Measurements from ENCODE around the gene PANK1.

DNA sequence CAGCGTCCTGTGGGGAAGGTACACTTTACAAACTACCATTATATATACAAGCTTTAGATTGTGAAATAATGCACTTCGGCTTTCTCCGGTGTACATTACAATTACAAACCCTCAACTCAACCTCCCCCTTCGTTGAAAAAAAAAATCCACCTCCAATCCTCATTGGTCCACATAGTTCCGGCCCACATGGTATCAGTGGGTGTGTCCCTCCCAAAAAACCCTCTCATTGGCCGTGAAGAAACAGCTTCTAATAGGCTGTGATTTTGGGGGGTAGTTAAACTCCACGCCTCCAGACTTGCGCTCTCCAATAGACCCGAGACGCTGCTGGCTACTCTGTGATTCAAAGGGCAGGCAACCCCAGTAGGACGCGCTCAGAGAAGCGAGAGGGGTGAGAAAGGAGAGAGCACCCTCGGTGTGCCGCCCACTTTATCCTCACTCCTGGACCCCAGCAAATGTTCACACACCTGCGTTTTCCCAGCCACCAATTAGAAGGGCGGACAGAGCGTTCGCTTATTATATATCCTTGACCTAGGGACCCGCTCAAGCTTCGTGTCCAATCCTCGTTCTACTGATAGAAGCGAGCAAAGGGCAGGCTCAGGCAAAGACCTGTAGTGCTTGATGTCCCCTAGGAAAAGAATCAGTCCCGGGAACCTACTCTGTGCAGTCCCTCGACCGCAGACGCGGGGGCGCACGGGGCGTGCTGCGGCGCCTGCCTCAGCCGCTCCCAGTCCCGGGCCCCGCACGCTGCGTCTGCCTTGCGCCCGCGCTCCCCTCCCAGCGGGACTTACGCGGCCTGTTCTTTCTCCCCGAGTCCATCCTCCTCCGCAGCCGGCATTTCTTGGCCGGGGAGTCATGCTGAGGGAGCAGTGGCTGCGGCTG lies 991 bp downstream of the PANK1 start:
- peak; percentile 97 to 99 for TF ChIP-seq POLR2A (IDR thresholded peaks at IDR 0.05)
- TF ChIP-seq, protein P1, sequence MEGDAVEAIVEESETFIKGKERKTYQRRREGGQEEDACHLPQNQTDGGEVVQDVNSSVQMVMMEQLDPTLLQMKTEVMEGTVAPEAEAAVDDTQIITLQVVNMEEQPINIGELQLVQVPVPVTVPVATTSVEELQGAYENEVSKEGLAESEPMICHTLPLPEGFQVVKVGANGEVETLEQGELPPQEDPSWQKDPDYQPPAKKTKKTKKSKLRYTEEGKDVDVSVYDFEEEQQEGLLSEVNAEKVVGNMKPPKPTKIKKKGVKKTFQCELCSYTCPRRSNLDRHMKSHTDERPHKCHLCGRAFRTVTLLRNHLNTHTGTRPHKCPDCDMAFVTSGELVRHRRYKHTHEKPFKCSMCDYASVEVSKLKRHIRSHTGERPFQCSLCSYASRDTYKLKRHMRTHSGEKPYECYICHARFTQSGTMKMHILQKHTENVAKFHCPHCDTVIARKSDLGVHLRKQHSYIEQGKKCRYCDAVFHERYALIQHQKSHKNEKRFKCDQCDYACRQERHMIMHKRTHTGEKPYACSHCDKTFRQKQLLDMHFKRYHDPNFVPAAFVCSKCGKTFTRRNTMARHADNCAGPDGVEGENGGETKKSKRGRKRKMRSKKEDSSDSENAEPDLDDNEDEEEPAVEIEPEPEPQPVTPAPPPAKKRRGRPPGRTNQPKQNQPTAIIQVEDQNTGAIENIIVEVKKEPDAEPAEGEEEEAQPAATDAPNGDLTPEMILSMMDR (IDR thresholded peaks at IDR 0.05 in 4 of 5, conservative IDR thresholded peaks at IDR 0.05 in 1 of 5) = no peak

Measured in gastrocnemius medialis (tissue), 4 donors.